PFSK-1 (cell line): ENCODE data around the gene PPP1R1B.

ENCODE experiments used
- FOXP2 ChIP-seq: optimal IDR thresholded peaks from 2 replicates; pipeline ENCODE3; 2011; ENCODE audit warnings: borderline replicate concordance, control low read depth, inconsistent platforms; ENCODE audit not compliant: insufficient read depth; ENCODE audit errors: extremely low read length, extremely low read depth
- POLR2AphosphoS5 ChIP-seq: IDR thresholded peaks from 2 replicates; pipeline ENCODE4 v1.6.1; 2012; ENCODE audit warnings: low read depth, mild to moderate bottlenecking, control low read depth, low read length, moderate library complexity
- SIN3A ChIP-seq: IDR thresholded peaks from 2 replicates; pipeline ENCODE4 v1.6.1; 2012; ENCODE audit warnings: mild to moderate bottlenecking, low read length, moderate library complexity, borderline replicate concordance; ENCODE audit not compliant: insufficient read depth
- TAF1 ChIP-seq: IDR thresholded peaks from 2 replicates; pipeline ENCODE4 v1.6.1; 2012; ENCODE audit warnings: low read length, control low read depth, borderline replicate concordance; ENCODE audit not compliant: insufficient read depth
- TF ChIP-seq, protein P1 (sequence below), 2 experiments: IDR thresholded peaks; 2 replicates each; pipeline versions ENCODE4 v1.6.1 to v1.8.0; 2011 to 2012; ENCODE audit warnings: low read depth in 2 of 2, low read length in 2 of 2, control low read depth in 1 of 2, inconsistent platforms in 1 of 2, mild to moderate bottlenecking in 1 of 2, moderate library complexity in 1 of 2; ENCODE audit not compliant: insufficient read depth in 1 of 2

PPP1R1B gene

DNA sequence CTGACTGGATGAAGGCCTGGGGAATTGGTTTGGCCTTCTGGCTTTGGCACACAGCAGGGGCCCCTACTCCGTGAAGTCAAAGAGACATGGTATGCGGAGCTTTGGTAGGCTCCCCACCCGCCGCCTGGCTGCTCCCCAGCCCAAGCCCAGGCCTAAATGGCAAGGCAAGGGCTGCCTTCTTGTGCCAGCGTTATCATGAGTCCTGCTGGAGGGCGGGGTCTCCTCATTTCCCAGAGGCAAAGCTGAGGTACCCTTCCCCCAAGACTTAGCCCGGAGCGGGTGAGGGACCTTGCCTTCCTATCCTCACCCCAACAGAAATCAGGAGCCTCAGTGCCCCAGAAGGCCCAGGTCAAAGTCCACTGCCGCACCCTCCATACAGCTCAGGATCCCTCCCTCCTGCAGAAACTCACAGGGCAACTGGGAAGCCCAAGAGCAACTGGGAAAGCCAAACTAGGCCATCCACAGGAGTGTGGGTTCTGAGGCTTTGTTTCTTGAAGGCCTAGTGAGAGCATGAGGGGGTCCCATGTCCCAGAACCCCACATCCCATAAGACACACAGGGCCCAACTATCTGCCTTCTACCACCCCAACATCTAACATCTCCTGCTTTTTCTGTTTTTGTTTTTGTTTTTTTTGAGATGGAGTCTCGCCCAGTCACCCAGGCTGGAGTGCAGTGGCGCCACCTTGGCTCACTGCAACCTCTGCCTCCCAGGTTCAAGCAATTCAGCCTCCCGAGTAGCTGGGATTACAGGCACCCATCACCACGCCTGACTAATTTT is 51.8 kb downstream of the PPP1R1B start:
- TF ChIP-seq FOXP2 (no peak), TAF1 (no peak), POLR2AphosphoS5 (no peak), SIN3A (no peak)

DNA sequence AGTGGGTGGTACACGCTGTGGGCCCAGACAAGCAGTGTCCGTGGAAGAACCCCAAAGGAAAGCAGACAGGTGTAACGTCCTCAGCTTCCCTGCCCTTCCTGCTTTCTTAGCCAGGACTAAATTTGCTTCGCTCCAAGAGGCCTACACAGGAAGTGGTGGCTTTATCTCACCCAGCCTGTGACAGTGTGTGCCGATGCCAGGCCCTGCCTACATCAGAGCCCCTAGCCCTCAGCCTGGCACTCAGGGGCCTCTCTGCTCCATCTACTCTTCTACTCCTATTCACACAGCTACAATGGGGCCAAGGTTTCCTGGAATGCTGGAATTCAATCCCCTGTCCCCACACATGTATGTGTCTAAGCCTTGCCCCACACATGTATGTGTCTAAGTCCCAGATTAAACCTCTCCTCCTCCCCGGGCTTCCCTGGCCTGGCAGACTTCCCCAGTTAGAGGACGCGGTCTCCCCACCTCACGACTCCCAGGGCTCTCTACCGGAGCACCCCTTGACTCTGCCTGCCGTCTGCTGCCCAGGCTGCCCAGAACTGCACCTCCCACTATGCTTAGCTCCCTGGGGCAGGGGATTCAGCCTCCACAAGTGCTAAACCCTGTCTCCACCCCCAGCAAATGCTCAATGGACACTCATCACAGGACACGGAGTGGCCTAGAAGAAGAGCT is 52.9 kb downstream of the PPP1R1B start:
- TF ChIP-seq, protein P1, sequence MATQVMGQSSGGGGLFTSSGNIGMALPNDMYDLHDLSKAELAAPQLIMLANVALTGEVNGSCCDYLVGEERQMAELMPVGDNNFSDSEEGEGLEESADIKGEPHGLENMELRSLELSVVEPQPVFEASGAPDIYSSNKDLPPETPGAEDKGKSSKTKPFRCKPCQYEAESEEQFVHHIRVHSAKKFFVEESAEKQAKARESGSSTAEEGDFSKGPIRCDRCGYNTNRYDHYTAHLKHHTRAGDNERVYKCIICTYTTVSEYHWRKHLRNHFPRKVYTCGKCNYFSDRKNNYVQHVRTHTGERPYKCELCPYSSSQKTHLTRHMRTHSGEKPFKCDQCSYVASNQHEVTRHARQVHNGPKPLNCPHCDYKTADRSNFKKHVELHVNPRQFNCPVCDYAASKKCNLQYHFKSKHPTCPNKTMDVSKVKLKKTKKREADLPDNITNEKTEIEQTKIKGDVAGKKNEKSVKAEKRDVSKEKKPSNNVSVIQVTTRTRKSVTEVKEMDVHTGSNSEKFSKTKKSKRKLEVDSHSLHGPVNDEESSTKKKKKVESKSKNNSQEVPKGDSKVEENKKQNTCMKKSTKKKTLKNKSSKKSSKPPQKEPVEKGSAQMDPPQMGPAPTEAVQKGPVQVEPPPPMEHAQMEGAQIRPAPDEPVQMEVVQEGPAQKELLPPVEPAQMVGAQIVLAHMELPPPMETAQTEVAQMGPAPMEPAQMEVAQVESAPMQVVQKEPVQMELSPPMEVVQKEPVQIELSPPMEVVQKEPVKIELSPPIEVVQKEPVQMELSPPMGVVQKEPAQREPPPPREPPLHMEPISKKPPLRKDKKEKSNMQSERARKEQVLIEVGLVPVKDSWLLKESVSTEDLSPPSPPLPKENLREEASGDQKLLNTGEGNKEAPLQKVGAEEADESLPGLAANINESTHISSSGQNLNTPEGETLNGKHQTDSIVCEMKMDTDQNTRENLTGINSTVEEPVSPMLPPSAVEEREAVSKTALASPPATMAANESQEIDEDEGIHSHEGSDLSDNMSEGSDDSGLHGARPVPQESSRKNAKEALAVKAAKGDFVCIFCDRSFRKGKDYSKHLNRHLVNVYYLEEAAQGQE (IDR thresholded peaks at IDR 0.05; ENCODE audit: insufficient read depth in 1 of 2, low read depth in 2 of 2, low read length in 2 of 2) = no peak

DNA sequence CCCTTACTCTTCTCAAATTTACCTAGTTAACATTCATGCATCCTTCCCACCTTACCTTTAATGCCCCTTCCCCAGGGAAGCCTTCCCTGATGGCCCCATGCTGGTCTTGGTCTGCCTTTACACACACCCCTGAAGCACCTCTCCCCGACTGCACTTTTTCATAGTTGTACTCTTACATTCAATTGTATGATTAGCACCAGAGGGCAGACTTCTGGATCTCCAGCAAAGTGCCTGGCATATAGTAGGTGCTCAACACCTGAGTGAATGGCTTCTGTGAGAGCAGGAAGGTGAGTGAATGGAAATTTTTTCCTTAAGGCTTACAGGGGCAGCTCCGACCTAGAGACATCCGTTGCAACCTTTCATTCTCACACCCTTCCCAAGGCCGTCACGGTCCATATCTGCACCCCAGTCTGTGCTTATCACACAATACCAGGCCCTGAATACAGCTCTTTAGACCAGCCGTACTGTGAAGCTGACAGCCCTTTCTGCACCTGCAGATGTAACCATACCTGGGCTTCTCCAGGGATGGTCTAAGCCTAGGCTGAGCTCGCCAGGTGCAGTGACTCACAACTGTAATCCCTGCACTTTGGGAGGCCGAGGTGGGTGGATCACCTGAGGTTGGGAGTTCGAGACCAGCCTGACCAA is 56.7 kb downstream of the PPP1R1B start:
- TF ChIP-seq FOXP2 = no peak
- TF ChIP-seq SIN3A = no peak
- no peak for TF ChIP-seq POLR2AphosphoS5
- TF ChIP-seq, protein P1 (IDR thresholded peaks at IDR 0.05; ENCODE audit: insufficient read depth in 1 of 2, low read depth in 2 of 2, low read length in 2 of 2) = no peak
- no peak for TF ChIP-seq TAF1

DNA sequence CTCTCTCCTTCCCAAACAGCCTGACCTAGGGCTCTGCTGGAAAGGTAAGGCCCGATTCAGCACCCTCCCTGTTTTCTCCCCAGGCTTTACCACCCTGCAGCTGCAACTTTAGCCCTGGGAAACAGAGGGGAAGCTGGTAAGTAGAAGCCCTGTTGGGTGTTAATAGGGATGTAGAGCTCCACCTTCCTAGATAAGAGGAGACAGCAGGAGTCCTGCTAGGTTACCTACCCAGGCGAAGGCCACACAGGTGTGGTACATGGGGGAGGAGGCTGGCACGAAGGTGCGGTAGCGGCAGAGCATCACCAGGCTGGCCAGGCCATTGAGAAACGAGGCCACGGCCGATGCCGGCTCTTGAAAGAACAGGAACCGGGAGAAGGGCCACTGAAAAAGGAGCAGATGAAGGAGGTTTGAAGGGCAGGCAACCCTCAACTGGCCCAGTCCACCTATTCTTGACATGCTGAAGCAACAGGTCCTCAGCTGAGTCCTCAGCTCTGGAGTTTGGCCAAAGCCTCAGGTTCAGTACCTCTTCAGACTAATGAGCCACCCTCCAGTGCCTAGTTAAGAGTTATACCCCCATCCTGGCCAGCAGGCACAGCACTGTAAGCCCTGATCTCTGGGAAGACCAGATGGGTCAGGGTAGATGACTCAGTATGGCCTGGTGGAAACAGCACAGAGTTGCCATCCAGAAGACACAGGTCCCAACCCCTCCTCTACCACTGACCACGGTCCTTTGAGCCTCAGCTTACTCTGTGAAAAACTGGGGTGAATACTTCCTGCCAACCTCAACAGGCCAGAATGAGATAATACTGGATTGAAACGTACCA is 57.8 kb downstream of the PPP1R1B start:
- TF ChIP-seq, protein P1 (IDR thresholded peaks at IDR 0.05; ENCODE audit: insufficient read depth in 1 of 2, low read depth in 2 of 2, low read length in 2 of 2) = no peak
- TF ChIP-seq TAF1 (no peak), SIN3A (no peak), FOXP2 (no peak), POLR2AphosphoS5 (no peak)
